ENCODE data around the gene INPP5B. TPM values are rescaled to one million over a fixed set of nuclear protein-coding genes. Genes with fewer than 3 reads are reported as not detected.

The INPP5B gene
- total and polyA plus RNA-seq, 10 of the 15 experiments (the other 5 are each of a cell fraction or from before 2014, with no cell fraction given), result 10.9 to 54.4 (median 26.9) TPM

DNA sequence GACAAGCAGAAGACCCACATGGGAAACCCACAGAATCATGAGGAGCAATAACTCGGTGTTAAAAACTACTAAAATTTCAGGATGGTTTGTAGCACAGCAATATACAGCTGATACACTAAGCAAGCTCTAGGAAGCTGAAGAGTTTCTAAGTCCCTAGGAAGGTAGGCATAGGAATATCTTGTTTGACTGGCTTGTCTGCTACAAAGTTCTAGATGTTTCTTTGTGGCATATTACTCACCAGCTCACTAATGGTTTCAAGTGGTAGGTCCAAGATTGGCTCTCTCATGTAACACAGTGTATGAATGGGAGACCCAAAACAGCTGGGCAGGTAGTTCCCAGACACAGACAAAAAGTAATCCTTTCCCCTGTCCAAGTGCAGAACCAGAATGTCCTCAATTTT is 74.2 kb downstream of the INPP5B start:
- in situ Hi-C loops (cut with MboI), result no loop called here
- no peak for FAIRE-seq
- 100% methylated on average over 1 of the region's 1 CpG for WGBS (ENCODE audit: insufficient coverage, insufficient replicate concordance, low lambda C conversion rate, missing lambda C conversion rate)
- intact Hi-C loops (cut with micrococcal nuclease; ENCODE audit: unreplicated experiment), result no loop called here
- Histone ChIP-seq H4K20me1 (ENCODE audit: control insufficient read depth, insufficient read depth) (no peaks in the 10 kb centered on the region), H3K9ac (ENCODE audit: control insufficient read depth, insufficient read depth, low read length) (no peak overlapping the region), H3K27ac (ENCODE audit: control insufficient read depth, insufficient read depth) (no peak overlapping the region), H3K27me3 (replicated peaks in 1 of 2; ENCODE audit: control insufficient read depth in 2 of 2, insufficient read depth in 2 of 2, low read length in 1 of 2) (no peaks in the 10 kb centered on the region), H3K9me3 (replicated peaks; ENCODE audit: control insufficient read depth, insufficient read depth, low read length) (no peaks in the 10 kb centered on the region), H3K79me2 (ENCODE audit: control insufficient read depth, insufficient read depth, low read length) (no peaks in the 10 kb centered on the region), H3K4me1 (ENCODE audit: control insufficient read depth, insufficient read depth, low read length) (no peaks in the 10 kb centered on the region), H2AFZ (ENCODE audit: control insufficient read depth, low read depth, low read length) (no peak overlapping the region), H3K4me2 (ENCODE audit: control insufficient read depth, insufficient read depth) (no peak overlapping the region), H3K36me3 (ENCODE audit: control insufficient read depth in 2 of 2, insufficient read depth in 2 of 2, low read length in 1 of 2) (peaks cover 6 to 21% of the 10 kb centered on the region in 2 experiments), H3K4me3 (no peak overlapping the region)
- TSS peak; percentile 31 for BruUV-seq (replicated peaks)
- no peak for DNase-seq (ENCODE audit: low read depth, low spot score)
- no peak for TF ChIP-seq NR2C2 (IDR thresholded peaks at IDR 0.05; ENCODE audit: borderline replicate concordance, control insufficient read depth, insufficient read length, low read depth)
- TF ChIP-seq RCOR1 (conservative IDR thresholded peaks at IDR 0.05; ENCODE audit: low read depth, low read length), result no peak
- TF ChIP-seq, protein P1, sequence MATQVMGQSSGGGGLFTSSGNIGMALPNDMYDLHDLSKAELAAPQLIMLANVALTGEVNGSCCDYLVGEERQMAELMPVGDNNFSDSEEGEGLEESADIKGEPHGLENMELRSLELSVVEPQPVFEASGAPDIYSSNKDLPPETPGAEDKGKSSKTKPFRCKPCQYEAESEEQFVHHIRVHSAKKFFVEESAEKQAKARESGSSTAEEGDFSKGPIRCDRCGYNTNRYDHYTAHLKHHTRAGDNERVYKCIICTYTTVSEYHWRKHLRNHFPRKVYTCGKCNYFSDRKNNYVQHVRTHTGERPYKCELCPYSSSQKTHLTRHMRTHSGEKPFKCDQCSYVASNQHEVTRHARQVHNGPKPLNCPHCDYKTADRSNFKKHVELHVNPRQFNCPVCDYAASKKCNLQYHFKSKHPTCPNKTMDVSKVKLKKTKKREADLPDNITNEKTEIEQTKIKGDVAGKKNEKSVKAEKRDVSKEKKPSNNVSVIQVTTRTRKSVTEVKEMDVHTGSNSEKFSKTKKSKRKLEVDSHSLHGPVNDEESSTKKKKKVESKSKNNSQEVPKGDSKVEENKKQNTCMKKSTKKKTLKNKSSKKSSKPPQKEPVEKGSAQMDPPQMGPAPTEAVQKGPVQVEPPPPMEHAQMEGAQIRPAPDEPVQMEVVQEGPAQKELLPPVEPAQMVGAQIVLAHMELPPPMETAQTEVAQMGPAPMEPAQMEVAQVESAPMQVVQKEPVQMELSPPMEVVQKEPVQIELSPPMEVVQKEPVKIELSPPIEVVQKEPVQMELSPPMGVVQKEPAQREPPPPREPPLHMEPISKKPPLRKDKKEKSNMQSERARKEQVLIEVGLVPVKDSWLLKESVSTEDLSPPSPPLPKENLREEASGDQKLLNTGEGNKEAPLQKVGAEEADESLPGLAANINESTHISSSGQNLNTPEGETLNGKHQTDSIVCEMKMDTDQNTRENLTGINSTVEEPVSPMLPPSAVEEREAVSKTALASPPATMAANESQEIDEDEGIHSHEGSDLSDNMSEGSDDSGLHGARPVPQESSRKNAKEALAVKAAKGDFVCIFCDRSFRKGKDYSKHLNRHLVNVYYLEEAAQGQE (IDR thresholded peaks at IDR 0.05; ENCODE audit: low read depth, low read length), result no peak
- TF ChIP-seq MEF2B (IDR thresholded peaks at IDR 0.05; ENCODE audit: partially characterized antibody, poor library complexity, severe bottlenecking), result no peak
- TF ChIP-seq, protein P2, sequence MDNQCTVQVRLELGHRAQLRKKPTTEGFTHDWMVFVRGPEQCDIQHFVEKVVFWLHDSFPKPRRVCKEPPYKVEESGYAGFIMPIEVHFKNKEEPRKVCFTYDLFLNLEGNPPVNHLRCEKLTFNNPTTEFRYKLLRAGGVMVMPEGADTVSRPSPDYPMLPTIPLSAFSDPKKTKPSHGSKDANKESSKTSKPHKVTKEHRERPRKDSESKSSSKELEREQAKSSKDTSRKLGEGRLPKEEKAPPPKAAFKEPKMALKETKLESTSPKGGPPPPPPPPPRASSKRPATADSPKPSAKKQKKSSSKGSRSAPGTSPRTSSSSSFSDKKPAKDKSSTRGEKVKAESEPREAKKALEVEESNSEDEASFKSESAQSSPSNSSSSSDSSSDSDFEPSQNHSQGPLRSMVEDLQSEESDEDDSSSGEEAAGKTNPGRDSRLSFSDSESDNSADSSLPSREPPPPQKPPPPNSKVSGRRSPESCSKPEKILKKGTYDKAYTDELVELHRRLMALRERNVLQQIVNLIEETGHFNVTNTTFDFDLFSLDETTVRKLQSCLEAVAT (IDR thresholded peaks at IDR 0.05), result no peak
- TF ChIP-seq, protein P3, sequence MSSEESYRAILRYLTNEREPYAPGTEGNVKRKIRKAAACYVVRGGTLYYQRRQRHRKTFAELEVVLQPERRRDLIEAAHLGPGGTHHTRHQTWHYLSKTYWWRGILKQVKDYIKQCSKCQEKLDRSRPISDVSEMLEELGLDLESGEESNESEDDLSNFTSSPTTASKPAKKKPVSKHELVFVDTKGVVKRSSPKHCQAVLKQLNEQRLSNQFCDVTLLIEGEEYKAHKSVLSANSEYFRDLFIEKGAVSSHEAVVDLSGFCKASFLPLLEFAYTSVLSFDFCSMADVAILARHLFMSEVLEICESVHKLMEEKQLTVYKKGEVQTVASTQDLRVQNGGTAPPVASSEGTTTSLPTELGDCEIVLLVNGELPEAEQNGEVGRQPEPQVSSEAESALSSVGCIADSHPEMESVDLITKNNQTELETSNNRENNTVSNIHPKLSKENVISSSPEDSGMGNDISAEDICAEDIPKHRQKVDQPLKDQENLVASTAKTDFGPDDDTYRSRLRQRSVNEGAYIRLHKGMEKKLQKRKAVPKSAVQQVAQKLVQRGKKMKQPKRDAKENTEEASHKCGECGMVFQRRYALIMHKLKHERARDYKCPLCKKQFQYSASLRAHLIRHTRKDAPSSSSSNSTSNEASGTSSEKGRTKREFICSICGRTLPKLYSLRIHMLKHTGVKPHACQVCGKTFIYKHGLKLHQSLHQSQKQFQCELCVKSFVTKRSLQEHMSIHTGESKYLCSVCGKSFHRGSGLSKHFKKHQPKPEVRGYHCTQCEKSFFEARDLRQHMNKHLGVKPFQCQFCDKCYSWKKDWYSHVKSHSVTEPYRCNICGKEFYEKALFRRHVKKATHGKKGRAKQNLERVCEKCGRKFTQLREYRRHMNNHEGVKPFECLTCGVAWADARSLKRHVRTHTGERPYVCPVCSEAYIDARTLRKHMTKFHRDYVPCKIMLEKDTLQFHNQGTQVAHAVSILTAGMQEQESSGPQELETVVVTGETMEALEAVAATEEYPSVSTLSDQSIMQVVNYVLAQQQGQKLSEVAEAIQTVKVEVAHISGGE (CRISPR knock-in tag; IDR thresholded peaks at IDR 0.05), result no peak
- TF ChIP-seq CREB1 (IDR thresholded peaks at IDR 0.05; ENCODE audit: low read depth), result no peak
- TF ChIP-seq HCFC1 (IDR thresholded peaks at IDR 0.05; ENCODE audit: low read length), result no peak
- no peak for TF ChIP-seq STAT3 (IDR thresholded peaks at IDR 0.05; ENCODE audit: low read depth, low read length)
- TF ChIP-seq, protein P4, sequence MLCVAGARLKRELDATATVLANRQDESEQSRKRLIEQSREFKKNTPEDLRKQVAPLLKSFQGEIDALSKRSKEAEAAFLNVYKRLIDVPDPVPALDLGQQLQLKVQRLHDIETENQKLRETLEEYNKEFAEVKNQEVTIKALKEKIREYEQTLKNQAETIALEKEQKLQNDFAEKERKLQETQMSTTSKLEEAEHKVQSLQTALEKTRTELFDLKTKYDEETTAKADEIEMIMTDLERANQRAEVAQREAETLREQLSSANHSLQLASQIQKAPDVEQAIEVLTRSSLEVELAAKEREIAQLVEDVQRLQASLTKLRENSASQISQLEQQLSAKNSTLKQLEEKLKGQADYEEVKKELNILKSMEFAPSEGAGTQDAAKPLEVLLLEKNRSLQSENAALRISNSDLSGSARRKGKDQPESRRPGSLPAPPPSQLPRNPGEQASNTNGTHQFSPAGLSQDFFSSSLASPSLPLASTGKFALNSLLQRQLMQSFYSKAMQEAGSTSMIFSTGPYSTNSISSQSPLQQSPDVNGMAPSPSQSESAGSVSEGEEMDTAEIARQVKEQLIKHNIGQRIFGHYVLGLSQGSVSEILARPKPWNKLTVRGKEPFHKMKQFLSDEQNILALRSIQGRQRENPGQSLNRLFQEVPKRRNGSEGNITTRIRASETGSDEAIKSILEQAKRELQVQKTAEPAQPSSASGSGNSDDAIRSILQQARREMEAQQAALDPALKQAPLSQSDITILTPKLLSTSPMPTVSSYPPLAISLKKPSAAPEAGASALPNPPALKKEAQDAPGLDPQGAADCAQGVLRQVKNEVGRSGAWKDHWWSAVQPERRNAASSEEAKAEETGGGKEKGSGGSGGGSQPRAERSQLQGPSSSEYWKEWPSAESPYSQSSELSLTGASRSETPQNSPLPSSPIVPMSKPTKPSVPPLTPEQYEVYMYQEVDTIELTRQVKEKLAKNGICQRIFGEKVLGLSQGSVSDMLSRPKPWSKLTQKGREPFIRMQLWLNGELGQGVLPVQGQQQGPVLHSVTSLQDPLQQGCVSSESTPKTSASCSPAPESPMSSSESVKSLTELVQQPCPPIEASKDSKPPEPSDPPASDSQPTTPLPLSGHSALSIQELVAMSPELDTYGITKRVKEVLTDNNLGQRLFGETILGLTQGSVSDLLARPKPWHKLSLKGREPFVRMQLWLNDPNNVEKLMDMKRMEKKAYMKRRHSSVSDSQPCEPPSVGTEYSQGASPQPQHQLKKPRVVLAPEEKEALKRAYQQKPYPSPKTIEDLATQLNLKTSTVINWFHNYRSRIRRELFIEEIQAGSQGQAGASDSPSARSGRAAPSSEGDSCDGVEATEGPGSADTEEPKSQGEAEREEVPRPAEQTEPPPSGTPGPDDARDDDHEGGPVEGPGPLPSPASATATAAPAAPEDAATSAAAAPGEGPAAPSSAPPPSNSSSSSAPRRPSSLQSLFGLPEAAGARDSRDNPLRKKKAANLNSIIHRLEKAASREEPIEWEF (IDR thresholded peaks at IDR 0.05; ENCODE audit: insufficient replicate concordance, low read depth, low read length), result no peak
- ChIA-PET POLR2A (interaction anchor here (0.7 to 1.3 kb wide), 3 partner anchors 13 to 358 kb away, joined by 4 to 5 read pairs (median 5); partner anchors contain the start of gene MTF1), SMC1A (ENCODE audit: uncharacterized antibody, unreplicated experiment) (interaction anchor here (0.7 to 1.4 kb wide), 5 partner anchors 9 to 128 kb away, joined by 3 read pairs; no protein-coding TSS in a partner anchor), CTCF (interaction anchor here (0.9 kb wide), 1 partner anchor 13 kb away, joined by 4 read pairs; the partner anchor contains the start of gene MTF1), RAD21 (ENCODE audit: unreplicated experiment) (no interaction called here)
- ATAC-seq, result no peak
